Measurements from ENCODE around the gene RFX1.

Gene RFX1

GRCh38 chr19:13935765-13936510 lies 70.2 kb downstream of the RFX1 start:
- DNase-seq (ENCODE audit: low read depth): no peak
- no peak overlapping the region for H3K4me3 ChIP-seq (ENCODE audit: low read depth, low read length)
- no peak for TF ChIP-seq MYC (IDR thresholded peaks at IDR 0.05; ENCODE audit: low read depth, low read length)
- TF ChIP-seq POLR2A (IDR thresholded peaks at IDR 0.05; ENCODE audit: extremely low read depth, insufficient read length): no peak
- TF ChIP-seq CTCF (IDR thresholded peaks at IDR 0.05; ENCODE audit: low read depth, low read length): no peak
- no peak for TF ChIP-seq MAX (IDR thresholded peaks at IDR 0.05; ENCODE audit: low read depth, low read length)

GRCh38 chr19:13934785-13935109 lies 71.4 kb downstream of the RFX1 start:
- H3K4me3 ChIP-seq (ENCODE audit: low read depth, low read length): no peak overlapping the region
- TF ChIP-seq POLR2A (IDR thresholded peaks at IDR 0.05; ENCODE audit: extremely low read depth, insufficient read length): no peak
- 0 out of 2 replicates have a peak, but pooled peaks have one; percentile 21 for TF ChIP-seq MAX (IDR thresholded peaks at IDR 0.05; ENCODE audit: low read depth, low read length)
- no peak for DNase-seq (ENCODE audit: low read depth)

GRCh38 chr19:13932911-13933393 lies 73.2 kb downstream of the RFX1 start:
- TF ChIP-seq MAX (IDR thresholded peaks at IDR 0.05; ENCODE audit: low read depth, low read length) (no peak), POLR2A (IDR thresholded peaks at IDR 0.05; ENCODE audit: extremely low read depth, insufficient read length) (no peak), CTCF (IDR thresholded peaks at IDR 0.05; ENCODE audit: low read depth, low read length) (no peak), MYC (IDR thresholded peaks at IDR 0.05; ENCODE audit: low read depth, low read length) (no peak)
- no peak for DNase-seq (ENCODE audit: low read depth)

GRCh38 chr19:13932149-13932637 lies 73.9 kb downstream of the RFX1 start:
- no peak for DNase-seq (ENCODE audit: low read depth)
- no peak for TF ChIP-seq CTCF (IDR thresholded peaks at IDR 0.05; ENCODE audit: low read depth, low read length)
- TF ChIP-seq POLR2A (IDR thresholded peaks at IDR 0.05; ENCODE audit: extremely low read depth, insufficient read length): no peak
- no peak for TF ChIP-seq MAX (IDR thresholded peaks at IDR 0.05; ENCODE audit: low read depth, low read length)
- no peak for TF ChIP-seq MYC (IDR thresholded peaks at IDR 0.05; ENCODE audit: low read depth, low read length)
- H3K4me3 ChIP-seq (ENCODE audit: low read depth, low read length): no peak overlapping the region

More at GRCh38 chr19:13932911-13933393, 73.2 kb downstream of the RFX1 start:
- no peak overlapping the region for H3K4me3 ChIP-seq (ENCODE audit: low read depth, low read length)

GRCh38 chr19:13931391-13932148 lies 74.5 kb downstream of the RFX1 start:
- no peak overlapping the region for H3K4me3 ChIP-seq (ENCODE audit: low read depth, low read length)
- no peak for DNase-seq (ENCODE audit: low read depth)
- TF ChIP-seq MYC (IDR thresholded peaks at IDR 0.05; ENCODE audit: low read depth, low read length) (no peak), CTCF (IDR thresholded peaks at IDR 0.05; ENCODE audit: low read depth, low read length) (no peak), POLR2A (IDR thresholded peaks at IDR 0.05; ENCODE audit: extremely low read depth, insufficient read length) (no peak), MAX (IDR thresholded peaks at IDR 0.05; ENCODE audit: low read depth, low read length) (no peak)

GRCh38 chr19:13930402-13930801 lies 75.7 kb downstream of the RFX1 start:
- H3K4me3 ChIP-seq (ENCODE audit: low read depth, low read length): no peak overlapping the region
- TF ChIP-seq MAX (IDR thresholded peaks at IDR 0.05; ENCODE audit: low read depth, low read length) (no peak), POLR2A (IDR thresholded peaks at IDR 0.05; ENCODE audit: extremely low read depth, insufficient read length) (no peak), CTCF (IDR thresholded peaks at IDR 0.05; ENCODE audit: low read depth, low read length) (no peak), MYC (IDR thresholded peaks at IDR 0.05; ENCODE audit: low read depth, low read length) (no peak)
- no peak for DNase-seq (ENCODE audit: low read depth)

Data from NB4 (cell line).